Measurements from ENCODE around the gene ADGRL3.

ADGRL3 gene

DNA sequence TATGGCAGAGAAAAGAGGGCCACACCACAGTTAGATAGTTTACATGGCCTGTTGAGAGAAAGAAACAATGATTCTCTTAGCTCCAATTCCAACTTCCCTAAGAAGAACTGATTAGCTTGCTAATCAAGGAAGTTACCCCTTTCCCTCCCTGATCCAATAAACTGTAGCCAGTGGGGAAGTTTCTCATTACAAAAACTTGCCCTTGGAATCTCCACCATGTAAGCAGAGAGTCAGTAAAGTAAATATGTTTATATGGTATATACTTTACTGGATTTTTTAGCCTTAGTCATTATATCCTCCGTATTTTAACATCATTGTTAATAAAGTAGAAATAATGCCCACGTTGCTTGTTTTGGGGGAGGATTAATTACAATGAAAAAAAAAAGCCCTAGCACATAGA is 7.7 kb upstream of the ADGRL3 start:
- H3K36me3 ChIP-seq (ENCODE audit: control insufficient read depth, insufficient read depth, low read length): no peaks in the 10 kb centered on the region
- no peaks in the 10 kb centered on the region for H3K9me3 ChIP-seq (ENCODE audit: control insufficient read depth, low read length)
- no peak overlapping the region for H3K4me3 ChIP-seq (ENCODE audit: insufficient read depth, low read depth, low read length, poor library complexity, severe bottlenecking)
- no peak overlapping the region for H3K27ac ChIP-seq (ENCODE audit: insufficient read depth, low read length, poor library complexity, severe bottlenecking)
- H3K27me3 ChIP-seq (replicated peaks; ENCODE audit: control insufficient read depth, insufficient read depth, low read length, poor library complexity, severe bottlenecking): no peaks in the 10 kb centered on the region
- H3K4me1 ChIP-seq (ENCODE audit: control insufficient read depth, insufficient read depth, low read length, poor library complexity, severe bottlenecking): no peaks in the 10 kb centered on the region
- DNase-seq: no peak

DNA sequence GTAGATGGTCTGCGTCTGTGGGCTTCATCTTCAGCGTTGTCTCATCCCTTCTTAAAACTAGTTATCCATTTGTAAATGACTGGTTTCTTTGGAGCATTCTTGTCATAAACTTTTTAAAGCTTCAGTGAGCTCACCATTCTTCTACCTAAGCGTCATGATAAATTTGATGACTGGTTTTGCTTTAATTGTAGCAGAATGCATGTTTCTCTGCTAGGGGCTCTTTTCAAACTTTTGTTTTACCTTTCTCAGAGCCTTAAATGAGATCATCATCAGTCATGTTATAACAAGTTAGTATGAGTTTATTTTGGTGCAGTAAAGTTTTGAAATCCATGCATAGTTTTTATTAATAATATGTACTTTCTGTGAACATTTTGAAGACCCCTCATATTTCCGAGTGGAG is 6.3 kb upstream of the ADGRL3 start:
- no peaks in the 10 kb centered on the region for H3K36me3 ChIP-seq (ENCODE audit: control insufficient read depth, insufficient read depth, low read length)
- no peaks in the 10 kb centered on the region for H3K4me1 ChIP-seq (ENCODE audit: control insufficient read depth, insufficient read depth, low read length, poor library complexity, severe bottlenecking)
- H3K9me3 ChIP-seq (ENCODE audit: control insufficient read depth, low read length): no peaks in the 10 kb centered on the region
- H3K27me3 ChIP-seq (replicated peaks; ENCODE audit: control insufficient read depth, insufficient read depth, low read length, poor library complexity, severe bottlenecking): no peaks in the 10 kb centered on the region
- H3K27ac ChIP-seq (ENCODE audit: insufficient read depth, low read length, poor library complexity, severe bottlenecking): no peak overlapping the region
- H3K4me3 ChIP-seq (ENCODE audit: insufficient read depth, low read depth, low read length, poor library complexity, severe bottlenecking): no peak overlapping the region
- no peak for DNase-seq

DNA sequence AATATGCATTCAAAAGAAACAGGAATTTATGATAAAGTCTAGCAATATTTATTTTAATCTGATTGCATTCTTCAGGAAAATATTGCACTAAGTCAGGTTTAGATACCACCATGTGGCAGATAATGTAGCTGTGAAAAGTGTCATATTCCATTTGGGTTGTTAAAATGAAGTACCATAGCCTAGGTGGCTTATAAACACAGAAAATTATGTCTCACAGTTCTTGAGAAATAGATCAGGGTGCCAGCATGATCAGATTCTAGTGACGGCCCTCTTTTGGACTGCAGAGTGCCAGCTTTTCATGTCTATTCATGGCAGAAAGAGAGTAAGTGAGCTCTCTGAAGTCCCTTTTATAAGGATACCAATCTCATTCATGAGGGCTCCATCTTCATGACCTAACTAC is 5.6 kb upstream of the ADGRL3 start:
- no peaks in the 10 kb centered on the region for H3K9me3 ChIP-seq (ENCODE audit: control insufficient read depth, low read length)
- H3K27ac ChIP-seq (ENCODE audit: insufficient read depth, low read length, poor library complexity, severe bottlenecking): no peak overlapping the region
- H3K4me3 ChIP-seq (ENCODE audit: insufficient read depth, low read depth, low read length, poor library complexity, severe bottlenecking): no peak overlapping the region
- no peak for DNase-seq
- no peaks in the 10 kb centered on the region for H3K36me3 ChIP-seq (ENCODE audit: control insufficient read depth, insufficient read depth, low read length)
- H3K4me1 ChIP-seq (ENCODE audit: control insufficient read depth, insufficient read depth, low read length, poor library complexity, severe bottlenecking): no peaks in the 10 kb centered on the region
- H3K27me3 ChIP-seq (replicated peaks; ENCODE audit: control insufficient read depth, insufficient read depth, low read length, poor library complexity, severe bottlenecking): no peaks in the 10 kb centered on the region

DNA sequence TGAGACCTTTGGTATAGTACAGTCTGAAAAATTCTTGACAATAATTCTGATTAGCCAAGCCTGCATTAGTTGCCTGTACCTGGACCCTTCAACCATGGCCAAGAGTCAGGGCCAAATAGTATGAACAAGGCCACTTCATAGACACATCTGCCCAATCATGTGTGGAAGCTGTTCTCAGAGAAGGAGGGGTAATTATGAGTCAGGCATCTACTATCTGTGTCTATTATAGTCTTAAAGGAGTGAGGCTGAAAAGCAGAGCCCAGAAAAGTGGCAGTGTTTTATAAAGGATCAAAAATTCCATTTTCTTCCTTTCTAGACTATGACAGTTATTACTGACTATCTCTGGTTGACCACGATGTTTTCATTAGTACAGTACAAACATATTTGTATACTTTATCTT is 5.0 kb upstream of the ADGRL3 start:
- Histone ChIP-seq H3K27ac (ENCODE audit: insufficient read depth, low read length, poor library complexity, severe bottlenecking) (no peak overlapping the region), H3K27me3 (replicated peaks; ENCODE audit: control insufficient read depth, insufficient read depth, low read length, poor library complexity, severe bottlenecking) (peaks cover 3% of the 10 kb centered on the region), H3K36me3 (ENCODE audit: control insufficient read depth, insufficient read depth, low read length) (no peaks in the 10 kb centered on the region), H3K4me1 (ENCODE audit: control insufficient read depth, insufficient read depth, low read length, poor library complexity, severe bottlenecking) (no peaks in the 10 kb centered on the region), H3K9me3 (ENCODE audit: control insufficient read depth, low read length) (no peaks in the 10 kb centered on the region), H3K4me3 (ENCODE audit: insufficient read depth, low read depth, low read length, poor library complexity, severe bottlenecking) (no peak overlapping the region)
- DNase-seq: no peak

DNA sequence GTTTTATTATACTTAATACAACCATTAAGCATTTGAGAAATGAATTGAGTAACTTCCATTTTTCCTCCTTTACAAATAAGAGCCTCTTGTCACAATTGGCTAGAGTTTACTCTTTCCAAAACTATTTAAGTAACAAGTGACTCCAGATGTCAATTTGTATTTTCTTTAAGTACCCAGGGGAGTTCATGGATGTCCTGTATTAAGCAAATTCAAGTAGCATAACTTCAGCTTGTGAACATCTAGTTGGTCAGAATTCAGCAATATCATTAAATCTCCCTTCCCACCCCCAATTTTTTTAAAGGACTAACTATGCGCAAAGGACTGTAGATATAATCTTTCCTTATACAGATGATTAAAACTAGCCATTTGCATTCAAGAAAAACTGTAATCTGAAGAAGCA is 1.4 kb upstream of the ADGRL3 start:
- Histone ChIP-seq H3K9me3 (ENCODE audit: control insufficient read depth, low read length) (no peaks in the 10 kb centered on the region), H3K27me3 (replicated peaks; ENCODE audit: control insufficient read depth, insufficient read depth, low read length, poor library complexity, severe bottlenecking) (peaks cover 10% of the 10 kb centered on the region), H3K4me3 (ENCODE audit: insufficient read depth, low read depth, low read length, poor library complexity, severe bottlenecking) (no peak overlapping the region), H3K4me1 (ENCODE audit: control insufficient read depth, insufficient read depth, low read length, poor library complexity, severe bottlenecking) (no peaks in the 10 kb centered on the region), H3K27ac (ENCODE audit: insufficient read depth, low read length, poor library complexity, severe bottlenecking) (no peak overlapping the region), H3K36me3 (ENCODE audit: control insufficient read depth, insufficient read depth, low read length) (no peaks in the 10 kb centered on the region)
- DNase-seq: no peak

DNA sequence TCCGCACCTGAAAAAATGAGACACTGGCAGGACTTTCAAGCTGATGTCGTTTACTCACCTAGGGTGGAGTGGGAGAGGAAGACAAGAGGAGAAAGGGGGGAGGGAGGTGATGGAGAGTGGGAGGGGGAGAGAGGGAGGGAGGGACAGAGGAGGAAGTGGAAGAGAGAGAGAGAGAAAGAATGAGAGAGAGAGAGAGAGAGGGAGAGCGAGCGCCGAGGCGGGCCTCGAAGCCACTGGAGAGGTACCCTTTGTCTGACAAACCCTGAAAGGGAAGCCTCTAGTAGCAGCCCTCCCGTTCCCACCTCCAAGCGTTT is 296 bp upstream of the ADGRL3 start:
- Histone ChIP-seq H3K9me3 (ENCODE audit: control insufficient read depth, low read length) (no peaks in the 10 kb centered on the region), H3K36me3 (ENCODE audit: control insufficient read depth, insufficient read depth, low read length) (no peaks in the 10 kb centered on the region), H3K27ac (ENCODE audit: insufficient read depth, low read length, poor library complexity, severe bottlenecking) (no peak overlapping the region), H3K27me3 (replicated peaks; ENCODE audit: control insufficient read depth, insufficient read depth, low read length, poor library complexity, severe bottlenecking) (peaks cover 10% of the 10 kb centered on the region), H3K4me1 (ENCODE audit: control insufficient read depth, insufficient read depth, low read length, poor library complexity, severe bottlenecking) (no peaks in the 10 kb centered on the region), H3K4me3 (ENCODE audit: insufficient read depth, low read depth, low read length, poor library complexity, severe bottlenecking) (no peak overlapping the region)
- no peak for DNase-seq

DNA sequence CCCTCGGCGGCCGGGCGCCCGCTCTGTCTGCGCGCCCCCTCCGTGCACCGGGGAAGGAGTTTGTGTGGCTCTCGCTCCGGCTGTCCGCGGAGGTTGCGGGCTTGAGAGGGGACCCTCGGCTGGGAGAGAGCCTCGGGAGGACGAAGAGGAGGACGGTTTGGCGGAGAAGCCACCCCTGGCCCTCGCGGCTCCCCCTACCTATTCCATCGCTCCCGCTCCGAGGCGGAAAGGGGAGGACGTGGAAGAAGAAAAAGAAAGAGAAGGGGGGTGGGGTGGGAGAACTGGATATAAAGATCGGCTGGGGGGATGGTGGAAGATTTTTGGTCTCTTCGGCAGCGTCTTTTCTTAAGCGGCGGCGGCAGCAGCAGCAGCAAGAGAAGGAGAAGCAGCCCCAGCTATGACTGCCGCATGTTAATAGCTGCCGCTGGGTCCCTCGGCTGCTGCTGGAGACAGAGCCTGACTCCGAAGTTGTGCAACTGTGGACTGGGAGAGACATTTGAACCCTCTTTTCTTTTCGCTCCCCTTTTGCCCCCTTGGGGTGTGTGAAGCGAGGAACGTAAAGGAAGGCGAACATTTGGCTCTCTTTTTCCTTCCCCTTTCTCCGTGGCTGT is 895 bp downstream of the ADGRL3 start:
- DNase-seq: no peak
- no peak overlapping the region for H3K4me3 ChIP-seq (ENCODE audit: insufficient read depth, low read depth, low read length, poor library complexity, severe bottlenecking)
- peaks cover 10% of the 10 kb centered on the region for H3K27me3 ChIP-seq (replicated peaks; ENCODE audit: control insufficient read depth, insufficient read depth, low read length, poor library complexity, severe bottlenecking)
- no peak overlapping the region for H3K27ac ChIP-seq (ENCODE audit: insufficient read depth, low read length, poor library complexity, severe bottlenecking)
- H3K9me3 ChIP-seq (ENCODE audit: control insufficient read depth, low read length): no peaks in the 10 kb centered on the region
- H3K4me1 ChIP-seq (ENCODE audit: control insufficient read depth, insufficient read depth, low read length, poor library complexity, severe bottlenecking): no peaks in the 10 kb centered on the region
- no peaks in the 10 kb centered on the region for H3K36me3 ChIP-seq (ENCODE audit: control insufficient read depth, insufficient read depth, low read length)

DNA sequence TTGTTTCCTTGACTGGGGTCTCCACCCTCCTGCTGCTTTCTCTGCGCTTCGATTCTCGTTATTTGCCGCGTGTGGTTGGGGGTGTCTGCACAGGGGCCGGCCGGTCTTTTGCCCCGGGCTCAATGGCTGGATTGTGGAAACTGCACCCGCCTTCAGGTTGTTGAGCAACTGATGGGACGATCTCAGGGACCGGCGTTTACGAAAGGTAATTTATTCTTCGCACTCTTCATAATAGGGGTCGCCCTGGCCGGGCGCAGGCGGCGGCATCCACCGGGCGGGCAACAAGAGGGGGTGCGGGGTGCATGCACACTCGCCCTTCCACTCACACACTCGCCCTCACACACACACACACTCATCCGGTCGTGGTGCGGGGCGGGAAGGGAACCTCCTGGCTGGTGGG is 1.4 kb downstream of the ADGRL3 start:
- Histone ChIP-seq H3K9me3 (ENCODE audit: control insufficient read depth, low read length) (no peaks in the 10 kb centered on the region), H3K27ac (ENCODE audit: insufficient read depth, low read length, poor library complexity, severe bottlenecking) (no peak overlapping the region), H3K36me3 (ENCODE audit: control insufficient read depth, insufficient read depth, low read length) (no peaks in the 10 kb centered on the region), H3K4me3 (ENCODE audit: insufficient read depth, low read depth, low read length, poor library complexity, severe bottlenecking) (no peak overlapping the region), H3K27me3 (replicated peaks; ENCODE audit: control insufficient read depth, insufficient read depth, low read length, poor library complexity, severe bottlenecking) (peaks cover 10% of the 10 kb centered on the region), H3K4me1 (ENCODE audit: control insufficient read depth, insufficient read depth, low read length, poor library complexity, severe bottlenecking) (no peaks in the 10 kb centered on the region)
- no peak for DNase-seq

DNA sequence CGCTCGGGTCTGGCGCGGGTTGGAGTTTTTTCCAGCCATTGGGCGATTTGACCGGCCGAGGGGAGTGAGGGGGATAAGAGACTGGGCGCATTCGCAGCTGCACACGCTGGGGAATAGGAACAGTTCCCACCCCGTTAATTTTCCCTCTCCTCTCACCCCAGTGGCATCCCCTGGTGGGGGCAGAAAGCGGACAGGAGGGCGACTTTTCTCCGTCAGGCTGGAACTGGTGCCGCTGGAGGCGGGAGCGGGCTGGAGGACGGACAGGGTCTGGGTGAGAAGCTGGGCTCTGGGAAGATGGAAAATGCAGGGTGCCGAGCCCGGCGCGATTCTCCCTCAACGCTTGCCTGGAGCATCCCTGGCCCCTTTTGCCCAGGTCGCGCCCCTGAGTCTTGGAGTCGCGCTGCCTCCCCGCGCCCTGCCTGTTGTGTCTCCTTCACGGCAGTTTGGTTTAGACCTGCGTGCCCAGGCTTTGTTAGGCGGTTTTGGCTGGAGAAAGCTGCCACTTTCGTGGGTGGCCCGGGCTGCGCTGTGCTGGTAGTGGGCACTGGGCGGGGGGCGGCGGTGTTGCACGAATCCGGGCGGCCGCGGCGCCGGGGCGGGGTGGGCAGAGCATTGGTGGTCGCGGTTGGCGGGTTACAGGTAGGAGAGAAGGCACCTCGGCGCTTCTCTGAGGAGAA is 2.0 kb downstream of the ADGRL3 start:
- no peak overlapping the region for H3K27ac ChIP-seq (ENCODE audit: insufficient read depth, low read length, poor library complexity, severe bottlenecking)
- H3K4me3 ChIP-seq (ENCODE audit: insufficient read depth, low read depth, low read length, poor library complexity, severe bottlenecking): no peak overlapping the region
- H3K27me3 ChIP-seq (replicated peaks; ENCODE audit: control insufficient read depth, insufficient read depth, low read length, poor library complexity, severe bottlenecking): peaks cover 10% of the 10 kb centered on the region
- H3K36me3 ChIP-seq (ENCODE audit: control insufficient read depth, insufficient read depth, low read length): no peaks in the 10 kb centered on the region
- DNase-seq: no peak
- no peaks in the 10 kb centered on the region for H3K9me3 ChIP-seq (ENCODE audit: control insufficient read depth, low read length)
- no peaks in the 10 kb centered on the region for H3K4me1 ChIP-seq (ENCODE audit: control insufficient read depth, insufficient read depth, low read length, poor library complexity, severe bottlenecking)

DNA sequence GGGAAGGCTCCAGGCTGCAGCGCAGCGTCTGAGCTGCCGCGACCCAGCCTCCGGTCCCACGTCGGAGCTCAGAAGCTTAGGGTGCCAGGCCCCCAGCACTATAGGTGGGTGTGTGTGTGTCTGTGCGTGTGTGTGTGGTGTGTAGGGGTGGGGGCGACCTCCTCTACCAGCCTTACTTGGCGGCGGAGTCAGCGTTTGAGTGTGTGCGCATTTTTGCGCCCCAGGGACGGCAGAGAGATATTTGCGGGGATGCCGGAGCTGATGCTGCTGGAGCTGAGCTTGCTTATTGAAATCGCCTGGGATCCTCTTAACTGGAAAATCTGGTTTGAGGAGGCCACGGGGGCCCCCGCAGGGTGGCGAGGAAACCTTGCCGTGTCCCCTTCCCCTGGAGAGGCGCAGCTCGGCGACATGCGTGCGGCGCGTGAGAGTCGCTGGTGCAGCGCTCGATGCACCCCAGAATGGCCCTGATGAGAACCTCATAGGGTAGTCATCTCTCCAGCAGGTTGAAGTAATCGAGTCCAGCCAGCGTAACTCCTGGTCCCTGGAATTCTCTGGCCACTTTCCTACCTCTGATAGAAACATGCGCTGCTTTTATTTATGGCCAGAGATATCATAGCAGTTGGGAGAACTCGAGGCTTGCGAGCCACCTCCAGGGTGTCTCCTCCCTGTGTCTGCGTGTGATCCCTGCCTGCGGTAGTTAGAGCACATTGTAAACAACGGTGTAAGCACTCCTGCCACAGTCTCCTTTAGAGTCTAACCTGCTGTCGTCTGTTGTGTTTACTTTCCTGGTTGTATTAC is 2.7 kb downstream of the ADGRL3 start:
- DNase-seq: no peak
- H3K4me3 ChIP-seq (ENCODE audit: insufficient read depth, low read depth, low read length, poor library complexity, severe bottlenecking): no peak overlapping the region
- H3K4me1 ChIP-seq (ENCODE audit: control insufficient read depth, insufficient read depth, low read length, poor library complexity, severe bottlenecking): no peaks in the 10 kb centered on the region
- H3K27ac ChIP-seq (ENCODE audit: insufficient read depth, low read length, poor library complexity, severe bottlenecking): no peak overlapping the region
- peaks cover 10% of the 10 kb centered on the region for H3K27me3 ChIP-seq (replicated peaks; ENCODE audit: control insufficient read depth, insufficient read depth, low read length, poor library complexity, severe bottlenecking)
- no peaks in the 10 kb centered on the region for H3K36me3 ChIP-seq (ENCODE audit: control insufficient read depth, insufficient read depth, low read length)
- no peaks in the 10 kb centered on the region for H3K9me3 ChIP-seq (ENCODE audit: control insufficient read depth, low read length)
